GM19395 (cell line): ENCODE measurements around the gene SLC9A9.

Source experiments
- ATAC-seq: cut with Tn5 transposase; IDR thresholded peaks from one replicate; pipeline ENCODE4 v1.9.1; 2021; ENCODE audit warnings: mild to moderate bottlenecking, moderate library complexity; ENCODE audit not compliant: unreplicated experiment

The SLC9A9 gene

GRCh38 chr3:143653493-143653892 is 194.8 kb downstream of the SLC9A9 start:
- no peak for ATAC-seq

GRCh38 chr3:143652118-143652517 is 196.2 kb downstream of the SLC9A9 start:
- no peak for ATAC-seq

DNA sequence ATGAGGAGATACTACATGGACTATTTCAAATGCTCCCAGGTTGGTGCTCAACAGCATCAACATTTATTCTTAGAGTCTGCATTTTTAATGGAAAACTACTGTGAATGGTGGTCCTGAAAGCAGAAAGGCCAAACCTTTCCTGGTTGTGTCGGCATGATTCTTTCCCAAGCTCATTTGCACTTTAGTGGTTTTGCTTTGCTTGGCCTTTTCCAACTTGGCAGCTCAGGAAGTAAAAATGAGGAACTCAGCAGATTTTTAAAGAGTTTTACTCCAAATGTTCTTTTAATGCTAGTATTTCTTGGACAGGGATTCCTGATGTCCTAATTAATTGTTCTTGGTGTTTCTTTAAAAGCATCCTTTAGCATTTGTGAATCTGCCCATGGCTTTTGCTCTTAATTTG is 197.4 kb downstream of the SLC9A9 start:
- no peak for ATAC-seq

- ATAC-seq, result no peak
These were observed 198.1 kb downstream of the SLC9A9 start for GRCh38 chr3:143650120-143650519.

DNA sequence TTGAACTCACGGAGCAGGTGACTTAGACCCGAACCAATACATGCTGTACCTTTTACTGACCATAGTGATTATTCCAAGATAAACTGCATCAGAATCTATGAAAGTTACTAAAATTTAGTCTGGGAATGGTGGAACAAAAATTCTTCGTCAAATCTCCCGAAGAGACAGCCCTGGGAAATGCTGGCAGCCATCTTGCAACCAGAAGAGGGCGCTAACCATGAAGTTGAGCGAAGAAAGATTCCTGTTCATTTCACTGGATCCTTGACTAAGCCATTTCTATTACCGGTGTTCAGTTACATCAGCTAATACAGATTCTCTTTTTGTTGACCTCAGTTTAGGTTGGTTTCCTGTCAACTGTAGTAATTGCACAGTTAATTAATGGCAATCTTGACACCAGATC is 199.6 kb downstream of the SLC9A9 start:
- no peak for ATAC-seq

DNA sequence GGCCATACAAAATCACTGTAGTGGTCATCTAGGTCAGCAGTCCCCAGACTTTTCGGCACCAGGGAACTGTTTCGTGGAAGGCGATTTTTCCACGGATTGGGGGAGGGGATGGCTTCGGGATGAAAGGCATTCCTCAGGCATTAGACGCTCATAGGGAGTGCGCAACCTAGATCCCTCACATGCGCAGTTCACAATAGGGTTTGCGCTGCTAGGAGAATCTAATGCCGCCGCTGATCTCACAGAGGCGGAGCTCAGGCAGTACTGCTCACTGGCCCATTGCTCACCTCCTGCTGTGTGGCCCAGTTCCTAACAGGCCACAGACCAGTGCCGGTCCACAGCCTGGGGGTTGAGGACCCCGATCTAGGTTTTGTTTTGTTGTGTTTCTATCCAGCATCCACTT is 200.1 kb downstream of the SLC9A9 start:
- ATAC-seq, result no peak

- ATAC-seq, result peak; percentile 80
These were observed 203.7 kb downstream of the SLC9A9 start for GRCh38 chr3:143644370-143645089.

DNA sequence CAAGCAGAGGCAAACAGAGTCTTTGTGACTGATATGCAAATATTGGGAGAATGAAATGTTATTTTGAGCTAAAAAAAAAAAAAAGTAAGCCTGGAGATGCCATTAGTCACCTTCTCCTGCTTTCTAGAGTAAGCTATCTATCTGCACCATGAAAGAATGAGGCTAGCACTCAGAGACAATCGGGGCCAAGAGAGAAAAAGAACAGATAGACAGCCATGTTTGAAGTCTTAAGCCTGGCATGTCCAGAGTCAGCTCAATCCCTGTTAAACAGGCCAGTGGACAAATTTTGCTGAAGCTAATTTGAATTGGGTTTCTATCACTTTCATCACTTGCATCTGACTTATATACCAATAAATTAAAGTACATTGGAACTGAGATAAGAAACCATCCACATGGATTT is 204.4 kb downstream of the SLC9A9 start:
- ATAC-seq, result no peak

DNA sequence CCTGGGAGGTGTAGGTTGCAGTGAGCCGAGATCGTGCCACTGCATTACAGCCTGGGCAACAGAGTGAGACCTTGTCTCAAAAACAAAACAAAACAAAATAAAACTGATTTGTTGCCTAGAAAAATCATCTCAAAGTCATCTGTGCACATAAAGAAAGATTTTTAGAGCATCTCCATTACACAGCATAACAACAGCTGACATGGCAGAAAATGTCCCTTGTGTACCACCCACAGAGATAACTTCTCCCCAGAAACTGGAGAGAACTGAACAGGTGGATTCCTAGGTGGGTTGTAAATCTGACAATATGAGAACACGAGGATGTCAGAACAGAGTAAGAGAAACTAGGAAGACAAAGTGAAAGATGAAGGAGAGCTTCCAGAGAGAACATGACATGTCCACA is 207.5 kb downstream of the SLC9A9 start:
- ATAC-seq, result no peak

- ATAC-seq, result no peak
These were observed 211.1 kb downstream of the SLC9A9 start for GRCh38 chr3:143637133-143637532.

GRCh38 chr3:143634991-143635390 is 213.3 kb downstream of the SLC9A9 start:
- no peak for ATAC-seq

DNA sequence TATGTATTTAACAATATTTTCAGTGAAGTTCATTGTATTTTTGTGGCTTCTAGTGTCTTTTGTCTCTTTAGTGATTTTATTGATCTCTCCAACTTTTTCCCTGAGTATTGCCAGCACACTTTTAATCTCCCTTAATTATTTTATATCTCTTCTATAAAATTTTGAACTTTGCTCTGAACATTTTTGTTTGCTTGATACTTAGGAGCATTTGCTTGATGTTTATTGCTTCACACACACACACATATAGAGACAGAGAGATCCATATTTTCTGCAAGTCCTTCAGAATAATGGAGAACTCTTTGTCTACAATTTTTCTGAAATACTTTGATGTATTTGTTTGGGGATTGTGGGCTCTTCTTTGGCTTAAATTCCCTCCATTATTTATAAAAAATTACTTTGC is 213.8 kb downstream of the SLC9A9 start:
- ATAC-seq, result no peak

DNA sequence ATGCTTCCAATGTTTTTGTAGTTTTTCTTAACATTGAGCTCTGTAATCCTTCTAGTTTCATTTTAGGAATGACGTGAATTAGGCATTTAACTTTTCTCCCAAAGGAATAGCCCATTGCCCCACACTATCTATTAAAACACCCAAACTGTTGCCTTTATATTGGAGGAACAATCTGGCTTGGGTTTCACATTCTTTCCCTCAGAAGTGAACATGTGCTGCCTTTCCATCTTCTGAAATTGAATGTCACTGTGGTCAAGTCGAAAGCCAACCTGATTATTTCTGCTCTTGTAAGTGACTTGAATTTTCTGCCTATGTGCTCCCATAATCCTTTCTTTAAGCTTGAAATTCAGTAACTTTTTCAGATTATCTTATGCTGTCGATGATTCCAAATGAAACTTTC is 214.5 kb downstream of the SLC9A9 start:
- no peak for ATAC-seq

DNA sequence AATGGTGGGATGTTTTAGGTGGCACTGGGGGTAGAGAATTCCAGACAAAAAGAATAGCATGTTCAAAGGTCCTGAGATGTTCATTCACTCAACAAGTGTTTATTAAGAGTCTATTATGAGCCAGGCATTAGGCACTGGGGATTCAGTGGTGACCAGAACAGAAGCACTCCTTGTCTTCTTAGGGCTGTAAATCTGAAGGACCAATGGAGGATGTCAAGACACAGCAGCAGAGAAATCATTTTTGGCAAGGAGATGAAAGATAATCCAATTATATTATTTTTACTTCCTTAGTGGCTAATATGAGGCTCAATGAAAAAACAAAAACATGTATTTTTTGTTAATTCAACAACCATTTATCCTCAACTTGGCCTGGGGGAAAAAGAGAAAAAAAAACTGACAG is 218.5 kb downstream of the SLC9A9 start:
- no peak for ATAC-seq

DNA sequence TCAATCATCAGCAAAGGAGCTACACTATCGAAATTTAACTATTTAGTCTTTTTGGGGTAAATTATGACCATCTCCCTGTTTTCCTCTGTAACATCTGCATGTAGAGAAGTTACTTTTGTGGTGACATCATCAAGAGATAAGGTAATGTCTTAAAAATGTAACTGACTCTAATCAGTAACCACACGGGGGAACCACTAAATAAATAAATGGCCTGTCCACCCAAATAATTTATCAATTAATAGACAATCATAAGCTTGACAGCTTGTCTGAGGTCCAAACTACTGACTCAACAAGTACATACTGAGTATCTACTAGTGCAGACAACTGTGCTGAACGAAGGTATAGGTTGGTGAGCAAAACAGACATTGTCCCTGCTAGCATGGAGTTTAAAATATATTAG is 219.3 kb downstream of the SLC9A9 start:
- ATAC-seq, result no peak

GRCh38 chr3:143627336-143627735 is 220.9 kb downstream of the SLC9A9 start:
- ATAC-seq, result no peak

- ATAC-seq, result no peak
These were observed 229.0 kb downstream of the SLC9A9 start for GRCh38 chr3:143619231-143619630.

DNA sequence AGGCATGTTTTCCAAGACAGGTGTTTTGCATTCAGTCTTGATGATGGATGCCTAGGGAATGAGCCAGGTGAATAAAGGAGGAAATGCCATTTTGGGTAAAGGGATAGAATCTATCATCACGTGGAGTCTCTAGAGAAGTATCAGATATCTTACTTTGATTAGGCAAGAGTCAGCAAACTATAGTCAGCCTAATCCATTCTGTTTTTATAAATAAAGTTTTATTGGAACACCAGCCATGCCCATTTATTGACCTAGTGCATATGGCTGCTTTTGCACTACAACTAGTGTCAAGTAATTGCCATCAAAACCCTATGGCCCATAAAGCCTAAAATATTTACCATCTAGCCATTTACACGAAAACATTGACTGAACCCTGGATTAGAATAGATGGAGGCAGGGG is 231.2 kb downstream of the SLC9A9 start:
- no peak for ATAC-seq

GRCh38 chr3:143613226-143613625 is 235.0 kb downstream of the SLC9A9 start:
- no peak for ATAC-seq

GRCh38 chr3:143612541-143612940 is 235.7 kb downstream of the SLC9A9 start:
- ATAC-seq, result no peak

DNA sequence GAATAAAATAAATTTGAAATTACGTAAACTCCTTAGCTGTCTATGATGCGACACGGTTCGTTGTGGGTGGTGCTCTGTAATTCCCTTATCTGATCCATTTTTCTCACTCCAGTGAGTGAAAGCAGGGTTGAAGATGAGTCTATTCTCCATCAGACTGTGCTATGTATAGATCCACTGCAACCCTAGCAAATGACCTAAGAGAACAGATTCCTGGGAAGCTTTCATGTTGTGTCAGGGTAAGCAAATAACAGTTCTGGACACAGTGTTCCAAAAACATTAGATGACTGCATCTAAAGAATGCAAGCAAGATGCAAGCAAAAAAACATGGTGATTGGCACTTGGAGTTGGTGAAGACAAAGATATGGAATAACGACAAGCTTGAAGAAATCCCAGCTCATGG is 239.3 kb downstream of the SLC9A9 start:
- no peak for ATAC-seq

GRCh38 chr3:143605233-143605950 is 242.9 kb downstream of the SLC9A9 start:
- peak; percentile 38 for ATAC-seq
